Stimulated activated CD8-positive, alpha-beta memory T cell treated with anti-CD3 and anti-CD28 coated beads, Interleukin-12 subunit alpha, Interleukin-12 subunit beta, amount 100 ng/mL, for 1 hour (primary cell): ENCODE data around the gene PRKCE.
"Not testable (repeated sequence)": the region's sequence is repeated elsewhere in the genome, so short reads cannot be mapped to it uniquely, and the experiment has no call there.

ENCODE experiments used
- DNase-seq: peaks from one replicate; pipeline ENCODE4 v3.0.0-alpha.2; 2020; ENCODE audit warnings: low read depth

PRKCE gene

DNA sequence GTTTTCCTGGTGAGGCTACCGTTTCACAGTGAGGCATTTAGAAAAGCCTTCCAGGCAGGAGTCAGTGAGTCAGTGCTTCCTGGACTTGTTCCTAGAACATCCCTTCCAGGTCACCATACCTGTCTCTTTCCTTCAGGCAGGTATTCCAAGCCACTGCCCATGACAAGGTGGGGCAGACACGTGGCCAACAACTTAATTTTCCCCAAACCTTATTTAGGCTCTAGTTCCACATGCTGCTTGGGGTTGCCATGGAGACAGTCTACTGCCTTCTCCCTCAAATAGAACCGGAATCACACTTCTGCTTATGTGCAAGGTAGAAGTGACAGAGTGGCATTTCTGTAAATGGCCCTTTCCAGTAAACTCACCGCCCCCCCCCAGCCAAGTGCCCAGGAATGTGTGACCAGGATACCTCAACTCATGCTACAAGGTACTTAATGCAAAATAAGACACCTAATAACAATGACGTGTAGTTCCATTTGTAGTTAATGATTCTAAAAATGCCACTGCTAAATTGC lies 258.3 kb downstream of the PRKCE start:
- no peak for DNase-seq

DNA sequence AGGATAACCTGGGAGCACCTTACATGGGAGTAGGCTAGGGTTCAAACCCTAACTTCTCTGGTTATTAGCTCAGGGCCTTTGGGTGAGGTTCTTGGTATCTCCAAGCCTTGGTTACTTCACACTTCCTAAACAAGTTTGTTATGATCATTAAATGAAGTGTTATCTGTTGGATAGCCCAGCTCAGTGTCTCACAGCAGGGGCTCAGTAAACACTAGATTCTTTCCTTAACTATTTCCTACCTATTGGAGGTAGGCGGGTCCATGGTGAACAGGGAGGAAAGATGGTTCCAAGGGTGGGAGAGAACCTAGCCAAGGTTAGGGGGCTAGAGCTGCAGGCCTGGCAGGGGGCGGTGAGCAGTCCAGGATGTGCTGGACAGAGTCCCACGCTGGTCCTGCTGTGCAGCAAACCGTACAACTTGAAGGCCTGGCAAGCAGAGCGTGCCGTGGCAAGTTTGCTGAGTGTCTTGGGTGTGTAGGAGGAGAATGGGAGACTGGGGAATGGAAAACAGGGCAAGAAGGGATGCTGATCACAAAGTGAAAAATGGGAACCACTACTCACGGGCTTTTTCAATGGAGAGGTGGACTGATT lies 259.1 kb downstream of the PRKCE start:
- no peak for DNase-seq

DNA sequence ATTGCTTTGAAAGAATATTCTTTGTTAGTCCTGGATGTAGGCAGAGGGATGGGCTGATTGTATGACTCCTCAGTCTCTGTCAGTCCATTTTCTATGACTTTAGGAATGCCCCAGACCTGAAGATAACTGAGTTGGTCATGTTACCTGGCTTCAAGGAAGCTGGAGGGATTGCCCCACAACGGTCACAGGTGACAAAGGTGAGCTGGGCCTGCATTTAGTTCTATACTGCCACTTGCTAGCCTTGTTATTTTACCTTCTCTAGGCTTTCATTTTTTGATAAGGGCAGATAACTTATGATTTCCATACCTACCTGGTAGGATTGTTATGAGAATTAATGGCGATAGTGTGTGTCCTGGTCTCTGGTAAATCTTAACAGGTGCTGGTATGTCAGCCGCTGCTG lies 260.1 kb downstream of the PRKCE start:
- no peak for DNase-seq

DNA sequence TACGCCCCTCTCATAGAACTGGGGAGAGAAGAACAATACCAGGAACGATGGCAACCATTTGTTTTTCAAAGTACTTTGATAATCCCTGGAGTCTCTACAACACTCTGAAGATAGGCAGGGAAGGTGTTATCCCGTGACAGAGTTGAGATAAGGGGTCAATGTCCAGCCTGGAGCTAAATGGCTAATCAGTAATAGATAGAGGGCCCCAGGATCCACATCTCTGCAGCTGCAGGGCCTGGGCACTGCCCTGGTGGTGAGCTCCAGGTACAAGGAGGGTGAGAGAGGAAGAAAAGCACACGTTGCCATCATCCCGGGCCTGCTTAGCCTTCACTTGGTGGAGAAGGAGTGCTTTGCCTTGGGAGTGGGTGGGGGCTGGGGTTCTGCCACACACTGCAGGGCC lies 260.6 kb downstream of the PRKCE start:
- DNase-seq = no peak

DNA sequence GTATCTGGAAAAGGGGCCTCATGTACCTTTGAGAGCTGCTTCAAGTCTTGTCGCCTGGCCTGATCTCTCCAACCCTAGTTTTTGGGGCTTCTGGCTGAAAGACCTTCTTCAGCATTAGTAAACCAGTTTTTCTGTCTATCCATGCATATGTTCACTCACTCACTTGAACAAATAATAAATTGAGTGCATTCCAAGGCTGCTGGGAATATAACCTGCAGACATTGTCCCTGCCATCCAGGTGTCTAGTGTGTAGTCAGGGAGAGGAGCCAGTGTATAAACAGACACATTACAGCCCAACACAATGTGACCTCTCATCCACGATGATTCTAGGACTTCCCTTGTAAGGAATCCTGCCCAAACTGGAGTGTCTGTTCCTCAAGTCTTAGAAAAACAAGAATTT lies 262.1 kb downstream of the PRKCE start:
- no peak for DNase-seq

DNA sequence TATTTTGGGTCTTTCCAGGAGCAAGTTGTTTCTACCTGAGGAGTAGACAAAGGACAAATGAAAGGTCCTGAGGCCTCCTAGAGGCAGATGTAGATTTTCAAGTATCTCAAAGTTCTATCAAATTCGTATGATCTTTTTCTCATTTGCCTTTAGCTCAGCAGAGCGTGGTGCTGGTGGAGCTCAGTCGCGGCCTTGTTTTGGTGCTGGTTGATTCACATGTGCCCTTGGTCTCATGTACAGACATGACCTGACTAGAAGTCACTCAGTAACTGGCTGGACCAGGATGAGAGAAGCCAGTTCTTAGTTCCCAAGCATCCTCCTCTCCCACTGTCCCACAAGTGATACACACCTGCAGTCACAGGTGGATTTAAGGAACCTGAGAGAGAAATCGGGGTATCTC lies 264.0 kb downstream of the PRKCE start:
- DNase-seq = no peak

DNA sequence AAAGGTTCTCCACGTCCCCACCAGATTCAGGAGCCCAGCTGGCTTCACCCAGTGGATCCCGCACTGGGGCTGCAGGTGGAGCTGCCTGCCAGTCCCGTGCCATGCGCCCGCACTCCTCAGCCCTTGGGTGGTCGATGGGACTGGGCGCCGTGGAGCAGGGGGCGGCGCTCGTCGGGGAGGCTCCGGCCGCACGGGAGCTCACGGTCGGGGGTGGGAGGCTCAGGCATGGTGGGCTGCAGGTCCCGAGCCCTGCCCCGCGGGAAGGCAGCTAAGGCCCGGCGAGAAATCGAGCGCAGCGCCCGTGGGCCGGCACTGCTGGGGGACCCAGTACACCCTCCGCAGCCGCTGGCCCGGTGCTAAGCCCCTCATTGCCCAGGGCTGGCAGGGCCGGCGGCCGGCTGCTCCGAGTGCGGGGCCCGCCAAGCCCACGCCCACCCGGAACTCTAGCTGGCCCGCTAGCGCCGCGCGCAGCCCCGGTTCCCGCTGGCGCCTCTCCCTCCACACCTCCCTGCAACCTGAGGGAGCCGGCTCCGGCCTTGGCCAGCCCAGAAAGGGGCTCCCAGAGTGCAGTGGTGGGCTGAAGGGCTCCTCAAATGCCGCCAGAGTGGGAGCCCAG lies 266.2 kb downstream of the PRKCE start:
- DNase-seq = not testable (repeated sequence)

DNA sequence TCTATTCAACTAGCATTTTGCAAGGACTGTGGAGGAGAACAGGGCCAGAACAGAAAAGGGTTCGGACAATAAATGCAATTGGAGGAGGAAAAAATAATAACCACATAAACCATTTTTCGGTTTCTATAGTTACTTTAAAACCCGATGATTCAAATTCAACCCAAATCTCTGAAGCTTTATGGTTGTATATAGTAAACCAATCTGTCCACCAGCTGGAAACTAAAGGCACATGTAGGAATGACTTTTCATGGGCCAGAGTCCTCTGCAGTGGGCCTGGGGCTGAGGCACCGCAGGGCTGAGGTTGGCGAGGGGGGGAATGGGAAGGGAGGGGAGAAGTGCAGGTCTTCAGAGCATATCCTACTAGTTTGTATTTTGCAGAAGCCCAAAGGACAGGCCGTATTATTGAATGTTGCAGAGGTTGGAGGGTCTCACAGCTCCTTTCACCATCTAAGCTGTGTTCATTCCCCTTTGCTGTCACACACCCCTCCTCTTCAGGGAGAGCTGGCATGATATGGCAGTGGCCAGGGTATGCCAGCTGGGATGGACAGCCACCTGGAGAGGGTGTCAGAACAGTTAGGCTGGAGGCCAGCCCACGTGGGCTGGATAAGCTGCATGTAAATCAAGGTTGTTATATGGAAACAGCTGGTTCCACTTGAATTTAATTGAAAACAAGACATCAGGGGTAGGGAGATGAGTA lies 267.1 kb downstream of the PRKCE start:
- DNase-seq = no peak

DNA sequence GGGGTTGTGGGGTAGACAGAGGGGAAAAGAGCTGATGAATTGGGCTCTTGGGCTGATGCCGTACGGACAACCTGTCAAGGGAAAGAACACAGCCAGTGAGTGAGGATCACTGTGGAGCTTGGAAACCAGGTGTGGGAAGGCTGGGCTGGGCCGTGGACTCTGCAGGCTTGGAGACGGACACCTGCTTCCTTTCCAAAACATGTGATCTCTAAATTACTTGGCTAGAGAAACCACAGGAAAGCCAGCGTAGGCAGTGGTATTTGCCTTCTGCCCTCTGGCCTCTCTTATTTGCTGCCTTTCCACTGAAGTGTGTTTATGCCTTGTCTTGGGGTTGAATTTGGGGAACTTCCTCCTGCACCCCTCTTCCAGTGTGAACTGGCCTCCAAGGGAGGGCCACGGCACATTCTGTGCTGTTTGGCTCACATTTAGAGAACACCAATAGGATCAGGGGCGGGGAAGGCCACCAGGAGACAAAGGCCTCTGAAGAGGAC lies 267.7 kb downstream of the PRKCE start:
- DNase-seq = no peak

DNA sequence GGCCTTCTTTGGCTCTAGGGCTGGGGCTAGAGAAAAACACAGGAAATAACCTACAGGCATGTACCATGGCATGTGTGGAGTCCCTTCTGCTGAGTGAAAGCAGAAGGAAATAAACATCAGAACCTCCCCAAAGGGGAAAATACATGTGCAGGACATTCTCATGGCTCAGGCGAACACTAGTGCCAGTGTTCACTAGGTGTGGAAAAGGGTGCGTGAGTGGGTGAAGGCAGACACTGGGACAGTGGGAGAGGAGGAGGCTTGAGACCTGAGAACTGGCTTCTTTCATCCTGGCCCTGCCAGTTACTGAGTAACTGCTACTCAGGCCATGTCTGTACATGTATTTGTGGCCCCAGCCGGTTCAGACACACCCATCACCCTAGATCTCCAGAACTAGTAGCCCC lies 268.2 kb downstream of the PRKCE start:
- DNase-seq = no peak

DNA sequence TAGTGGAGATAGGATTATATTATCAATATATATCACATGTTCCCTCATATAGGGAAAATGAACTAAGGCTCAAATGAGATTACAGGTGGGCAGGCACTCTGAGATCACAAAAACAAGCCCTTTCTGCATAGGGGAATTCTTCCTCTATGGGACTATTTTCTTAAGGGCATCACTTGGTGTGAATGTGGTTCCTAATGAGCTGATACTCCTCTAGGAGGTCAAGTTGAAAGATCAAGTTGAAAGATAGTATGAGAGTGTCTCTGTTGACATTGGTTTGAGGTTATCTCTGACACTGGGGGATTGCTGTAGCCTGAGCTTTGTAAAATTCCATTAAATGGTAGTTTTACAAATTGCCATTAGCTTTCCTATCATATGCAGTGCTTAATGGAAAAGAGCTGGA lies 270.4 kb downstream of the PRKCE start:
- no peak for DNase-seq

DNA sequence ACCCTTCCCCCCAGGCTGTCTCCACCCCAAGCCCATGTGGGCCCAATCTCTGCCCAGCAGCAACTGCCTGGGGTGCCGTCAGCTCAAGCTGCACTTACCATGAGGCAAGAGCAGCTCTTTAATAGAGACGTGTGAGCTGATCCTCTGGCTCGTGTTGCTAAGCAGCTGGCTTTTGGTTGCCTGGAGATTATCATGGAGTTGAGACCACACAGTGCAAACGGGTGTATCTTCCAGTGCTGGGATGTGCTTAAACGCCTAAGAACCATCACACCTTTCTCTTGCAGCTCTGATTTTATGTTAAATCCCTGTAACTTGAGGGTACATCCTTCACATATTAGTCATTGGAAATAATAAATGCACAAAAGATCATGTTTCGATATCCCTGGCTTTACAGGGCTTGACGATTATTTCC lies 271.1 kb downstream of the PRKCE start:
- DNase-seq = no peak

DNA sequence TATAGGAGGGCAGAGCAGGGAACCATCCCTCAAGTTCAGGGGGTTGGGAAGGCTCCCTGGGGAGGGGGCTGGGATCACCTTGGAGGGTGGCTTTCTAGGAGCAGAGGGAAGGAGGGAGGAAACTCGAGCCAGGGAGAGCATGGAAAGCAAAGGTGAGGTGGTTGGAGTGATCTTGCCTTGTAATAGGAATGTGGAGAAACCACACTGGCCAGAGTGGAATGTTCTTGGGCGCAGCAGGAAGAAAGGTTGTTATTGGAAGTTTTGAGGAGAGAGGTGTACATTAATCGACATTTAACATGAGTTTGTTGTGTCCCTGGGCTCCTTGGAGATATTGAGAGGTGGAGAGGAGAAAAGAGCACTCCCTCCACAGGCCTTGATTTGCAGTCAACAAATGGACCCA lies 272.2 kb downstream of the PRKCE start:
- no peak for DNase-seq

DNA sequence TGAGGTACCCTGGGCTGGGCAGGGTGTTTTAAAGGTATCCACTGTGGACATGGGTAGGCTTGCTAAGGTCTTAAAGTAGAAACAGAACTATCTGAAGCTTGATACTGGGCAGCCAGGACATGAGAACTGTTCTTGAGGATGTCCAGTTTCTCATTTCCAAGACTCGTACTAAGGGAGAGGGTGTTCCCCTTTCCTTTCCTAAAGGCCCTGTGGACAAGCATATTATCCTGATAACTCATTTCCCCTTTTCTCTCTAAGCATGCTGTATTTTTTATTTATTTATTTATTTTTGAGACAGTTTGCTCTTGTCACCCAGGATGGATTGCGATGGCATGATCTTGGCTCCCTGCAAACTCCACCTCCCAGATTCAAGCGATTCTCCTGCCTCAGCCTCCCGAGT lies 273.6 kb downstream of the PRKCE start:
- no peak for DNase-seq

DNA sequence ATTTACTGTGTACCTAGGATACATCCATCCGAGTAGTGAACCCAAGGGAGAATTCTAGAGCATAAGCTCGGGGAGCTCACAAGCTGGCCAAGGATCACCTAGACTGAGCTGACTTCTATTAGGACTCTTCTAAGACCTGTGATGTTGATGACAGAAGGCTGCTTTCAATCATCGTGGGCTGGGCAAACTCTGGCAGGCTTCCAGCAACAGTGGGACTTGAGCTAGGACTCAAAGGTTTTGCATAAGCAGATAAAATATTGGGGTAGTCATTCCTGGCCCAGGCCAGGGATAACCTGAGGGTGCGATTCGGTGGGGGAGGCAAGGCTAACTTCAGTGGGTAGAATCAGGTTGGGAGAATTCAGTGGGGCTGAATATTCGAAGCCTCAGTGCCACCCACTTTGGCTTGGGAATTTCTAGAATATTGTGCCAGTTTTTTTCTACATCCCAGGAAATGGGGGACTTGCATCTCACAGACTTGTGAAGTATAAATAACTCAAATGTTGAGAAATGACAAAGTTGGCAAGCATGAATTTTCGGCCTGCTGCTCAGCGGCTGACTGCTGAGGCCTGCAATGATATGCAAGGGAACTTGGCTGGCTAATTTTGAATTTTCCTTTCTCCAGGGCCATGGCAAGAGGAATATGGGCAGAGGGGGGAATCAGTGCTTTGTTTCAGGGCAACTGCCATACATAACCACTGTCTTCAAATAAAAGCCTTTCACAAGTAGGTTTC lies 274.3 kb downstream of the PRKCE start:
- no peak for DNase-seq

DNA sequence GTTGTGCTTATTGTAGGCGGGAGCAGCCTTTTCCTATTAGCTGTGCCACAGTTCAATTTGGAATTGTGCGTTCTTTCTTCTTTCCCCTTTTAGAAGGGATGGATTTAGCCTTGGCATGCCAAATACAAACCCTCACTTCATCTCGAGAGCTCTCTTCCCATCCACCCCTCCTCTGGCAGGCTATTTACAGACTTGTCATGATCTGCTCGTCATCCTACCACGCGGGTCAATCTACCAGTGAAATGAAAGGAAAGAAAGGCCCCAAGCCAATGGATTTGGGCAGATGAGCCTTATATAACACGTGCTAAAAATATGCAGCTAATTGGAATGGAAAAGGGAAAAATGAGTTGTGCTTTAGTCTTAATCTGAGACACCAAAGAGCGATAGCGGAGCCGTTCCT lies 277.5 kb downstream of the PRKCE start:
- DNase-seq = no peak

DNA sequence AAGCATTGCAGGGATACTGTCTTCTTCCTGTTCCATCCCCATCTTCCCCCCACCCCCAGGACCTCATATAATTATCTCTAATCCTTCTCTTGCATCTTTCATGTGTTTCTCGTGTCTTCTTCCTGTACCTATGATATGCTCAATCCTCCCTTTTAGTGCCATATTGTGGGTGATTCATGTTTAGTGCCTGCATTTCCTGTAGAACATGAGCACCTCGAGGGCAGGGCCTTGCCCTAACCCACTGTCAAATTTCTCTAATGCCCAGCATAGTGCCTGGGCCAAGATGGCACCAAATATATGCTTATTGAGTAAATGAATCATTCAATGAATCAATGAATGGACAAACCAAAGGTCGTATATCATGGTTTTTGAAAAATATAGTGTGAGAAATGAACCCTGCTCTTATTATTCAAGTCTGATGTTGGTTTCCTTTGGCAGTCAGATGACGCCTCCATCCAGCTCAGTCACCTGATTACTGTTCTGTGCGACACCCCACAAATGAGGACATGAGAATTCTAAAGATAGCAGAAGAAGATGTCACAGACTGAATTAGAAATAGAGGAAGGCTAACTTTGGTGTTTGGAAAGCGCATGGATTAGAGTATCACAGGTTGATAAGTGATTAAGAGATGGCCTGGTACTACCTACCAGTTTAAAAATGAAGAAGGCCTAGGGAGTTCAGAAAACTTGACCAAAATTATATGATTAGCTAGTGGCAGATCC lies 278.4 kb downstream of the PRKCE start:
- DNase-seq = no peak

DNA sequence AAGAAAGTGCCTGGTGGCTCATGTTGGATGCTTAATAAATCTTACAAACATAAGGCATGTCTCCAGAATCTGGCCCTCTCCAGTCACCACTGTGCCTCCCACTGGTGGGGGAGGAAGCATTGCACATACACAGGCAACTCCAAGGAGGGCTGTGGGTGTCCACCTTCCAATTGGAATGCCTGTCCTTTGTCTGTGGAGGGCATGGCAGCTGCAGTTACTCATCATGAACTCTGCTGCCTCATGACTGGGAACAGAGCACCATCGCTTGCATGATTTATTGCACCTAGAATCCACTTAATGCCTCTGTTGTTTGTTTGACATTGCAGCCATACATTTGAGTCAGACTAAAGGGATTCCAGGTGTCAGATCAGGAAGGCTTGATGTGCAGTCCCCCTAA lies 278.9 kb downstream of the PRKCE start:
- DNase-seq = no peak

DNA sequence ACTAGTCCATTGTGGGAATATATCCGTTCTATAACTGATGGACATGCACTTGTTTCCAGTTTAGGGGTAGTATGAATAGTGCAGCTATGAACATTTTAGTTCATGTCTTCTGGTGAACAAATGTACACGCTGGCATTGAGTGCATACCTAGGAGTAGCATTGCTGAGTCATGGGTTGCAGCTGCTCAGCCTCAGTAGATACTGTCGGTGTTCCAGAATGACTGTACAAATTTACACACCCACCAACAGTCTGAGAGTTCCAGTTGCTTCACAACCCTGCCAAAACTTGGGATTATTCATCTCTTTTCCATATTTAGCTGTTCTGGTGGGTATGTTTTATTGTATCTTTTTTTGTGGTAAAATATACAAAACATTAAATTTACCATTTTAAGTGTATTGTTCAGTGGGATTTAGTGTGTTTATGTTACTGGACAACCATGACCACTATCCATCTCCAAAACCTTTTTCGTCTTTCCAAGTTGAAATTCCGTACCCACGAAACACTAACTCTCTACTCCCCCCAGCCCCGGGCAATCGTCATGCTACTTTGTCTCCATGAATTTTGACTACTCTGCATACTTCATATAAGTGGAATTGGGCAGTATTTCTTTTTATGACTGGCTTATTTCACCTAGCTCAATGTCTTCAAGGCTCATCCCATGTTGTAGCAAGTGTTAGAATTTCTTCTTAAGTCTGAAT lies 281.0 kb downstream of the PRKCE start:
- no peak for DNase-seq

DNA sequence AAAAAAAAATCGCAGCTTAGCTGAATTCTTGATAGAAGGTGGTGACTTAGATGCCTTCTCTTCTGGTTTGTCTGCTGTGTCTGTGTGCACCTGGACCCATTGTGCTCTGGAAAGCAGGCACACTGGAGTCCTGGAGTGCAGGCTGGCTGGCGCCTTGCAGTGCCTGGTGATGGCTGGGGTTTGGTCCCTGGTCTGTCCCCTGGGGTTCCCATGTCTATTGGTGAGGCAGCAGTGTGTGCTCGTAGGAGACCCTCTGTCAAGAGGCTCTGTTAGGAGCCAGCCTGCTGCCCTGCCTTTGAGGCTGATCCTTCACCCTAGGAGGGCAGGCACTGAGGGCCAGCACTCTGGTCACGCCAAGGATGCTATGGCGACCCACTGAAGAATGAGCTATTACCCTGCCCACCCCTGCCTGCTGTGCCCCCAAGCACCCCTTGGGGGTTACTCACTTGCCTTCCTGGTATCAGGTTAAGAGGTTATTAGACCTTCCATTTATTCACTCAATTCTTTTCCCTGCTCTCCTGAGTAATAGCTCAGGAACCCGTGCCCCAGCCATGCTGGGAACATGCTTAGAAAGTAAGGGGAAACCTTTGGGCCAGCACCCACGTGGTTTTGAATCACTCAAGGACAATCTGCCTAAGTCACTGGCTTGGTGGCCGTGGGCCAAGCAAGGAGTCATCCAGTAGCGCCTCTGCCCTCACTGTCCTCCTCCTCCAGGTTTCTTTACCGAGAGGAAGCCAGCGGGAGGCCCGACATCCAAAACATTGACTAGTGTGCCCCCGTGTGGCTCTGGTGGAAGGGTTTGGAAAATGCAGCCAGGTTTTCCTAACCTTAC lies 284.5 kb downstream of the PRKCE start:
- peak; percentile 1 for DNase-seq

DNA sequence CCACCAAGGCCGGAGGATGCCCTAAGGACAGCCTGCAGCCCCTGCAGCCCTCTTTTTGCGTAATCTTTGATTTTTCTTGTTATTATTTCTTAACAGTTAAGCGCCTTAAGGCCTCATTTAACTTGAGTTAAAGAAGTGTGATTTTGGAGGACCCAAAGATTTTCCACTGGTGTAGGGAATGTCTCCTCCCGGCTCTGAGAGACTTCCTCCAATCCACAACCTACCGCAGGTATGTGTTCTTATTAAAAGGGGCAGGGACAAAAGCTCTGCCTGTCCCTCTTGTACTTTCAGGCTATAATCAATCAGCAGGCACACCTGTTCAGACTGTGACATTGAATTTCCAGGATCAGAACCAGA lies 285.1 kb downstream of the PRKCE start:
- DNase-seq = no peak
